Activated CD8-positive, alpha-beta memory T cell treated with anti-CD3 and anti-CD28 coated beads for 36 hours (primary cell): Measurements from ENCODE around the gene ALS2CL. TPM values are rescaled to one million over a fixed set of nuclear protein-coding genes. Genes with fewer than 3 reads are reported as not detected.
"Not testable (repeated sequence)": the region's sequence is repeated elsewhere in the genome, so short reads cannot be mapped to it uniquely, and the experiment has no call there.

ENCODE experiments used
- CTCF ChIA-PET: fragments of 350-600 bp; sonication (Branson Sonifier 250); formaldehyde crosslinking; loops from one replicate; lab custom pipeline; 2021; ENCODE audit warnings: antibody characterized with exemption; lab: Charles Lee
- POLR2A ChIA-PET: fragments of 350-600 bp; sonication (Branson Sonifier 250); formaldehyde crosslinking; loops from one replicate; lab custom pipeline; 2021; ENCODE audit warnings: antibody characterized with exemption; lab: Charles Lee
- total RNA-seq, 2 experiments: library from RNA; stranded (reverse); gene quantifications; one replicate each; pipeline ENCODE4 v1.2.3, GENCODE V29; 2021

ALS2CL gene
- total RNA-seq, 2 experiments from 2014 or later: 0.69 to 0.82 TPM

DNA sequence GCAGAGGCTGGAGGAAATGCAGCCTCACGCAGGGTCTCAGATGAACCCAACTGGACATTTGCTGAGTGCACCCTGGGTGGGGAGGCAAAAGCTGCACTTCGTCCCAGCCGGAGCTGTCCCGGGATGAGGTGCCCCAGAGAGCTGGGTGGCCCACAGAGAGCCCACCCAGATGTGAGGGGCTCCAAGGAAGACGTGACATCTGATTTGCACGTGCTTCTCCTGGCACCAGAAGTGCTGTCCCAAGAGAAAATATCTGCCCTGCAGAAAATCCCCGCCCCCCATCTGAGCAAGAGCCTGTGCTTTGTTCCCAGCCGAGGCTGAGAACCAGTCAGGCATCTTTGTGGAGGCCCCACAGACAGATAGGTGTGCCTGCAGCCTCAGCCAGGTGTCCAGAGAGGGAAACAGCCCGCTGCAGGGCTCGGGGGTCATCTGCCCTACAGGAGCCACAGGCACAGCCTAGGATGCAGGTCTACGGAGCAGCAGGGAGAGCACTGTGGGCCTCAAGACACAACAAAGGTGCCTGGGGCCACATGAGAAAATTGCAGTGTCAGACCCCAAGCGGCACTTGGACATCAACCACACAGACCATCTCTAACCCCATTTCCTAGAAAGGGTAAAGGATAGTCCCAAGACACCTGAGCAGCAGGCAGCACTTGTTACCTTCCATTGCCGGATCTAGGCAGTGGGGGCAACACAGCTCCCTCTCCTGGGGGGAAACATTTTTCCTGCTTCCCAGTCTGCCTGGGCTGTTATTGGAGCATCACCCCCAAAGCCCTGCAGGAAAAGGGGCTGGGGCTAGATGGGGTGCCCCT lies 13.5 kb upstream of the ALS2CL start:
- CTCF ChIA-PET: interaction anchor here (1.5 to 2.4 kb wide), 4 partner anchors 11 to 202 kb away, joined by 5 to 10 read pairs (median 8); partner anchors contain the start of gene ALS2CL
- POLR2A ChIA-PET: no interaction called here

- ChIA-PET CTCF (interaction anchor here (0.6 to 2.4 kb wide), 10 partner anchors 7 to 207 kb away, joined by 3 to 10 read pairs (median 3); no protein-coding TSS in a partner anchor), POLR2A (no interaction called here)
Observed at GRCh38 chr3:46705751-46706552, 12.5 kb upstream of the ALS2CL start.

DNA sequence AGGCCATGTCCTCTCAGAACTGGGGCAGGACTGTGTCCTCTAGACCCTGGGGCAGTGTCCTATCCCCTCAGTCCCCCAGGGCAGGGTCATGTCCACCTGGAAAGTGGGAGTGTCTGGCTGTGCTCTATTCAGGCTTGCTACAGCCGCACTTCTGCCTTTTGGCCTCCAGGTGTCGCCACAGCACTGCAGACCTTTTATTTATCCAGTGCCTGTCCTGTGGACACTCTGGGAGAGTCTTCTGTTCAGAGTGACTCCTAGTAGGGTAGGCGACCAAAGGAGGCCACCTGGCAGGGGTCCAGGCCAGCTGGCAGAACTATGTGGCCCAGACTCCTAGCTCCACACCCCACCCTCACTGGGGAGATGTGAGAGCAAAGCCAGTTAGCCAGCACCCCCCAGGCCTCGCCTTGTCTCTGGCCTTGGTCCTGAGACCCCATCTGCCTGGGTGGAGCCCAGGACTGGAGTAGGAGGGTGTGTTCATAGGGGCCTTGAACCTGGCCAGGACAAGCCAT lies 11.6 kb upstream of the ALS2CL start:
- POLR2A ChIA-PET: no interaction called here
- CTCF ChIA-PET: interaction anchor here (0.6 to 2.4 kb wide), 10 partner anchors 8 to 208 kb away, joined by 3 to 10 read pairs (median 3); no protein-coding TSS in a partner anchor

DNA sequence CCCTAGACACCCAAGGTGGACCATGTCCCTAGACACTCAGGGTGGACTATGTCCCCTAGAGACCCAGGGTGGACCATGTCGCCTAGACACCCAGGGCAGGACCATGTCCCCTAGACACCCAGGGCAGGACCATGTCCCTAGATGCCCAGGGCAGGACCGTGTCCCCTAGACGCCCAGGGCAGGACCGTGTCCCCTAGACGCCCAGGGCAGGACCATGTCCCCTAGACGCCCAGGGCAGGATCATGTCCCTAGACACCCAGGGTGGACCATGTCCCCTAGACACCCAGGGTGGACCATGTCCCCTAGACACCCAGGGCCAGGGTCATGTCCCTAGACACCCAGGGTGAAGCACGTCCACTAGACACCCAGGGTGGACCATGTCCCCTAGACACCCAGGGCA lies 10.9 kb upstream of the ALS2CL start:
- POLR2A ChIA-PET: not testable (repeated sequence)
- CTCF ChIA-PET: interaction anchor here (0.7 to 2.3 kb wide), 2 partner anchors 63 to 190 kb away, joined by 3 to 16 read pairs; no protein-coding TSS in a partner anchor

GRCh38 chr3:46703013-46703520 lies 9.6 kb upstream of the ALS2CL start:
- POLR2A ChIA-PET: no interaction called here
- CTCF ChIA-PET: interaction anchor here (0.9 to 2.3 kb wide), 3 partner anchors 186 to 207 kb away, joined by 3 to 16 read pairs (median 4); no protein-coding TSS in a partner anchor

GRCh38 chr3:46702246-46703012 lies 8.9 kb upstream of the ALS2CL start:
- ChIA-PET CTCF (interaction anchor here (0.9 to 2.3 kb wide), 4 partner anchors 187 to 207 kb away, joined by 3 to 16 read pairs (median 4); no protein-coding TSS in a partner anchor), POLR2A (no interaction called here)

- ChIA-PET CTCF (interaction anchor here (1.0 to 1.1 kb wide), 2 partner anchors 194 to 208 kb away, joined by 3 read pairs; no protein-coding TSS in a partner anchor), POLR2A (no interaction called here)
Observed at GRCh38 chr3:46701181-46701939, 7.9 kb upstream of the ALS2CL start, which contains the start of gene TMIE. Gene TMIE (plus strand): TSS chr3:46701392. CDS start chr3:46701488, 96 bp downstream.

GRCh38 chr3:46700772-46701171 lies 7.3 kb upstream of the ALS2CL start:
- ChIA-PET POLR2A (no interaction called here), CTCF (interaction anchor here (1.0 kb wide), 1 partner anchor 195 kb away, joined by 3 read pairs; no protein-coding TSS in a partner anchor)

- ChIA-PET CTCF (no interaction called here), POLR2A (no interaction called here)
Observed at GRCh38 chr3:46699676-46700523, 6.4 kb upstream of the ALS2CL start.

DNA sequence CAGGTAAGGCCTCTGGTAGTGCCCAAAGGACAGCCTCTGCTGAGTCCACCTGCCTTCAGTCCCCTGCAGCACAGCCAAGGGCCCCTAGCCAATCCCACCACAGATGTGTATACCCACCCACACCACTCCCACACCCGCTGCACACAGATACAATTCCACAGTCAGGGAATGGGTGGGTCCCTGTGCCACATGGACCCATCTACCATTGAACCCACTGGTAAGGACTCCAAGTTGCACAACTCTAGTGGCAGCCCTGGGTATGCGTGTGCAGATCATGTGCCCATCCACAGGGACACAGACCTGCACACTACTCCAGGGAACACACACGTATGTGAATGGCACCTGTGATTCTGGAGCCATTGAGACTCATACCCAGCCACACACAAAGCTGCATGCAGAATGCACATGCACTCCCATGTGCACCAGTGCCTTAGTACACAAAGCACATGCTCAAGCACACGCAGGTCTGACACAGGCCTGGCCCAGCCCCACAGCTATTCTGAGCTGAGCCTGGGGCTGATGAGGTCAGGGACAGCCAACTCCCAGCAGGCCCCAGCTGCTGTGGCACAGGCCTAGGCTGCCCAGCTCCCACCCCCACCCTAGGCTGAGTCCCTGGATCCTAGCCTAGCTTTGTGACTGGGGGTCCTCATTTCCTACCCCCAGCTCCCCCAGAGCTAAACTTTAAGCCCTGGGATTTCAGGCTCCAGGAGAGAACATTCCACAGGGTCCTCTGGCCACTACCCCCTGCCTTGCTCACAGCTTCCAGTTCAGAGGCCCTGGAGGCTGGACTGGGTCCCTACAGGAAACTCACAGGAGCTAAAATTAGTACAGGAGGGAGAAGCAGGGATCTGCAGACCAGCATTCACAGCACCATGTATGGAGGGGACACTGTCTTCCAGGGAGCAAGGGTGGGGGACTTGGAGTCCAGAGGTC lies 2.7 kb upstream of the ALS2CL start:
- ChIA-PET POLR2A (interaction anchor here (0.6 kb wide), 1 partner anchor 783 kb away, joined by 7 read pairs; no protein-coding TSS in a partner anchor), CTCF (interaction anchor here (2.0 kb wide), 1 partner anchor 9 kb away, joined by 8 read pairs; no protein-coding TSS in a partner anchor)

- CTCF ChIA-PET: interaction anchor here (2.0 kb wide), 1 partner anchor 10 kb away, joined by 8 read pairs; no protein-coding TSS in a partner anchor
- POLR2A ChIA-PET: interaction anchor here (0.6 kb wide), 1 partner anchor 784 kb away, joined by 7 read pairs; no protein-coding TSS in a partner anchor
Observed at GRCh38 chr3:46695177-46695961, 1.9 kb upstream of the ALS2CL start.

- ChIA-PET POLR2A (no interaction called here), CTCF (interaction anchor here (2.0 kb wide), 1 partner anchor 11 kb away, joined by 8 read pairs; no protein-coding TSS in a partner anchor)
Observed at GRCh38 chr3:46694520-46694919, 1.0 kb upstream of the ALS2CL start.

DNA sequence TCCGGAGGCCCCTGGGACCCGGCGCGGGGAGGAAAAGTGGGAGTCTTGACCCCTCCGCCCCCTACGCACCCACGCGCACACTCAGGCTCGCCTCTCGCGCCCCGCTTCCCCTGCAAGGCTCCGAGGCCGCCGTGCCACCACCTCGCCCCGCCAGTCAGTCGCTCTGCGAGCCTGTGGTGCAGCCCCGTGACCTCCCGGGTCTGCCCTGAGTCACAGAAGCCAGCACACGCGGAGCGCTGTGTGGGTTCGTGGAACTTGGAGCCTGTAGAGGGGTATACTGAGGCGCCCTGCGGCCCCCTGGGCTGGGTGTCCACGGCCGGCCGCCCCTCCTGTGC lies 380 bp upstream of the ALS2CL start:
- POLR2A ChIA-PET: interaction anchor here (1.2 kb wide), 1 partner anchor 17 kb away, joined by 3 read pairs; no protein-coding TSS in a partner anchor
- CTCF ChIA-PET: no interaction called here

DNA sequence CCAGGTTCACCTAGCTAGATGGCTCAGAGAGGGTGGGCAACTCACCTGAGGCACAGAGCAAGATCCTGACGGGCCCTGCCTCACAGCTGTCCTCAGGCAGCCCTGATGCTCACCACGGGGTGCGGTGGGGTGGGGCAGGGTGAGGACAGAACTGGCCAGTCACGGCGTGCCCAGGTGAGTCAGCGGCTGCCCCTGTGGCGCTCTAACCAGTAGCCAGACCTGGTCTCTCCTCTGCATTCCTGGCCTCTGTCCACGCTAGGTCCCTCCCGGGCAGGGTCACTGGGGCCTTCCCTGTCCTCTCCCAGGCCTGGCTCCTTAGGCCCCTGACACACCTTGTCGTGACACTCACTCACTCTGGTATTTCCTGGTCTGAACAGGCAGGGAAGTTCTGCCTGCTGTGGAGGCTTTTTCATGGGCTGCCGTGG lies 901 bp downstream of the ALS2CL start:
- POLR2A ChIA-PET: interaction anchor here (1.2 kb wide), 1 partner anchor 16 kb away, joined by 3 read pairs; no protein-coding TSS in a partner anchor
- CTCF ChIA-PET: interaction anchor here (0.7 to 1.2 kb wide), 3 partner anchors 13 to 136 kb away, joined by 3 to 5 read pairs (median 3); no protein-coding TSS in a partner anchor
